ENCODE measurements around the gene HLA-A. TPM values are rescaled to one million over a fixed set of nuclear protein-coding genes. Genes with fewer than 3 reads are reported as not detected.

The HLA-A gene
- total RNA-seq, 1 donor from 2014 or later = 1,482 TPM

GRCh38 chr6:29941016-29941415 lies 1.3 kb upstream of the HLA-A start:
- peaks cover 47% of the 10 kb centered on the region for H3K4me1 Mint-ChIP-seq (ENCODE audit: low read depth)
- peak overlapping the region; percentile 95 for H3K4me3 Mint-ChIP-seq
- peaks cover 2% of the 10 kb centered on the region for H3K27me3 Mint-ChIP-seq (ENCODE audit: insufficient read depth)
- H3K27ac Mint-ChIP-seq = peak overlapping the region; percentile 98
- DNase-seq (ENCODE audit: low spot score) = no peak
- intact Hi-C loops (cut with micrococcal nuclease) = loop anchor here (5.0 kb wide), 3 partner anchors 36 to 219 kb away; partner anchors contain the start of gene HLA-F
- H3K9me3 Mint-ChIP-seq = no peaks in the 10 kb centered on the region
- H3K36me3 Mint-ChIP-seq (ENCODE audit: low read depth) = peaks cover 36% of the 10 kb centered on the region

DNA sequence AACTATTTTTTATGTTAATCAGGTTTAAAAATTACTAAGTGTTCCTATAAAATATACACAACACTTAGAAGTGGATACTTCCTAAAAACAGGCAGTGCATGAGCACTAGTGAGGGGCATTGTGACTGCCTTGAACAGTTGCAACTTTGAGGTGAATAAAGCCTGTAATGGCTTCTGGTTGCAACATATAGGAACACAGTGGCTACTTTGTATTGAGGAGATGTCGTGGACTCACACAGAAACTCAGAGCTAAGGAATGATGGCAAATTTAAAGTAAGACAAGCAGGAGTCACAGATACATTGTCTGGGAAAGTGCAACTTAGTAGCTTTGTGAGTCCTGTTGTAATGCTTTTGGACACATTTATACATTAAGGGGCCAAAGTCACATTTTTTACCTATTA lies 861 bp upstream of the HLA-A start:
- H3K27me3 Mint-ChIP-seq (ENCODE audit: insufficient read depth) = peaks cover 2% of the 10 kb centered on the region
- H3K27ac Mint-ChIP-seq = peak overlapping the region; percentile 98
- H3K9me3 Mint-ChIP-seq = no peaks in the 10 kb centered on the region
- intact Hi-C loops (cut with micrococcal nuclease) = loop anchor here (5.0 kb wide), 3 partner anchors 36 to 219 kb away; partner anchors contain the start of gene HLA-F
- peak overlapping the region; percentile 95 for H3K4me3 Mint-ChIP-seq
- H3K4me1 Mint-ChIP-seq (ENCODE audit: low read depth) = peaks cover 52% of the 10 kb centered on the region
- no peak for DNase-seq (ENCODE audit: low spot score)
- H3K36me3 Mint-ChIP-seq (ENCODE audit: low read depth) = peaks cover 41% of the 10 kb centered on the region

DNA sequence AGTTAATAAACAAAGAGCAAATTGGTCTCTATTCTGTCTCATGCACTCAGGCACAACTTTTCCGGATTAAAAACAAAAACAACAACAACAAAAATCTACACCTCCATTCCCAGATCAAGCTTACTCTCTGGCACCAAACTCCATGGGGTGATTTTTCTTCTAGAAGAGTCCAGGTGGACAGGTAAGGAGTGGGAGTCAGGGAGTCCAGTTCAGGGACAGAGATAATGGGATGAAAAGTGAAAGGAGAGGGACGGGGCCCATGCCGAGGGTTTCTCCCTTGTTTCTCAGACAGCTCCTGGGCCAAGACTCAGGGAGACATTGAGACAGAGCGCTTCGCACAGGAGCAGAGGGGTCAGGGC lies 437 bp upstream of the HLA-A start:
- peaks cover 56% of the 10 kb centered on the region for H3K4me1 Mint-ChIP-seq (ENCODE audit: low read depth)
- no peak for DNase-seq (ENCODE audit: low spot score)
- H3K36me3 Mint-ChIP-seq (ENCODE audit: low read depth) = peaks cover 45% of the 10 kb centered on the region
- no peaks in the 10 kb centered on the region for H3K9me3 Mint-ChIP-seq
- peak overlapping the region; percentile 98 for H3K27ac Mint-ChIP-seq
- intact Hi-C loops (cut with micrococcal nuclease) = loop anchor here (1.0 to 5.0 kb wide), 8 partner anchors 15 to 220 kb away; partner anchors contain the start of genes HLA-F and PPP1R11
- peak overlapping the region; percentile 95 for H3K4me3 Mint-ChIP-seq
- peaks cover under 1% of the 10 kb centered on the region for H3K27me3 Mint-ChIP-seq (ENCODE audit: insufficient read depth)

- intact Hi-C loops (cut with micrococcal nuclease) = loop anchor here (2.0 to 5.0 kb wide), 5 partner anchors 34 to 221 kb away; partner anchors contain the start of genes HLA-F and PPP1R11
- Mint-ChIP-seq H3K4me1 (ENCODE audit: low read depth) (peaks cover 58% of the 10 kb centered on the region), H3K9me3 (no peaks in the 10 kb centered on the region), H3K27ac (peak overlapping the region; percentile 84), H3K27me3 (ENCODE audit: insufficient read depth) (no peaks in the 10 kb centered on the region), H3K4me3 (peak overlapping the region; percentile 95), H3K36me3 (ENCODE audit: low read depth) (peaks cover 48% of the 10 kb centered on the region)
- DNase-seq (ENCODE audit: low spot score) = no peak
Measured at GRCh38 chr6:29943053-29943966, 978 bp downstream of the HLA-A start.

GRCh38 chr6:29945281-29945820 lies 3.0 kb downstream of the HLA-A start:
- intact Hi-C loops (cut with micrococcal nuclease) = no loop called here
- Mint-ChIP-seq H3K27me3 (ENCODE audit: insufficient read depth) (no peaks in the 10 kb centered on the region), H3K4me3 (peak overlapping the region; percentile 95), H3K9me3 (no peaks in the 10 kb centered on the region), H3K4me1 (ENCODE audit: low read depth) (peaks cover 53% of the 10 kb centered on the region), H3K27ac (peak overlapping the region; percentile 78), H3K36me3 (ENCODE audit: low read depth) (peaks cover 57% of the 10 kb centered on the region)
- no peak for DNase-seq (ENCODE audit: low spot score)

- intact Hi-C loops (cut with micrococcal nuclease) = no loop called here
Measured at GRCh38 chr6:29946223-29947076, 4.1 kb downstream of the HLA-A start.

DNA sequence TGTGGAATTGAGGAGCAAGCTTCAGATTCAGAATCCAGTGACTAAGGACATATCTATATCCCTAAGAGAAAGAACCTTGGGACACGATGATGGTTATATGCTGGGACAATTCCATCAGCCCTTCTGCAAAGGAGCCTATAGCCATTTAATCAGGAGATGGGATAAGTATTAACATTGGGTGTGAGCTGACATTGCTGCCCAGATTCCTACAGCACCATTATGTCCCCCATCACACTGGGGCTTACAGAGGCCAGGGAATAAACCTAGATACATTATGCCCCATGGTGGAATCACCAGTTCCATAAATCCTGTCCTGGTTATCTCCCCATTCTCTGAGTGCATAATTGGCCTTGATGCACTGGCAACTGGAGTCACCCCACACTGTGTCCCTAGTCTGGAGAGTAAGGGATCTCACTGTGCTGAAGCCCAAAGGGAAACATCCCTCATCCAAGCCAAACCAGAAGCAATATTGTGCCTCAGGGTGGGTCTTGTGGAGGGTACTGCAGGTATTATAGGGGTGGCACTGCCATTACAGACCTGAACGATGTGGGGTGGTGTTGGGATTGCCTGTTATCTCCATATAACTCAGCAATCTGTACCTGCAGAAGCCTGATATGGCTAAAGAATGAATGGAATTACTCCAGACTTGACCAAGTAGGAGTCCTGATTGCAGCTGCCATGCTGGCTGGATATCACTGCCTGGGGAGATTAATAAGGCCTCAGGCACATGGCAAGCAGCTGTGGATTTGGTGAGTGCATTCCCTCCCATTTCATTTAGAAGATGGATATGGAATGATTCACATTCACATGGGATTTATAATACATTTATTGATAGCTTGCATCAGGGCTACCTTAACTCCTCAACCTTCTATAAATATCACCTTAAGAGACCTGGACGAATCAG lies 5.0 kb downstream of the HLA-A start:
- intact Hi-C loops (cut with micrococcal nuclease) = no loop called here
- Mint-ChIP-seq H3K9me3 (no peaks in the 10 kb centered on the region), H3K4me3 (peak overlapping the region; percentile 95), H3K27ac (no peak overlapping the region), H3K4me1 (ENCODE audit: low read depth) (peaks cover 36% of the 10 kb centered on the region), H3K27me3 (ENCODE audit: insufficient read depth) (no peaks in the 10 kb centered on the region), H3K36me3 (ENCODE audit: low read depth) (peaks cover 56% of the 10 kb centered on the region)
- no peak for DNase-seq (ENCODE audit: low spot score)

More at GRCh38 chr6:29946223-29947076, 4.1 kb downstream of the HLA-A start:
- H3K4me1 Mint-ChIP-seq (ENCODE audit: low read depth) = peaks cover 42% of the 10 kb centered on the region
- peaks cover 57% of the 10 kb centered on the region for H3K36me3 Mint-ChIP-seq (ENCODE audit: low read depth)
- peak overlapping the region; percentile 78 for H3K27ac Mint-ChIP-seq
- no peak for DNase-seq (ENCODE audit: low spot score)
- H3K4me3 Mint-ChIP-seq = peak overlapping the region; percentile 95
- H3K9me3 Mint-ChIP-seq = no peaks in the 10 kb centered on the region
- H3K27me3 Mint-ChIP-seq (ENCODE audit: insufficient read depth) = no peaks in the 10 kb centered on the region

DNA sequence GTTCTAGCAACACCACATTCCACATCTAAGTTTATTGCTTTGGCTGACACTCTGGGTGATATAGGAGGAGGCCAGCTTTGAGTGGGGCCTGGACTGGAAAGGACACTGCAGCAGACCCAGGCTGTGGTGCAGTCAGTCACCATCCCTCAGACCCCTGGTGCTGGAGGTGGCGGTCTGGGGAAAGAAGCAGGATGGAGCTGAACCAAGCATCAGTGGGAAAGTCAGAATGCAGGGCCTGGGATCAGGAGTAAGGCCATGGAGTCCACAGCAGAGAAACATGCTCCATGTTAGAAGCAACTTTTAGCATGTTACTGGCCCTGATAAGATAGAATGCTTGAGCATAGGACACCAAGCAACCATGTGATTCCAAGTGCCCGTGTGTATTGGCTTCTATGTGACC lies 5.9 kb downstream of the HLA-A start:
- Mint-ChIP-seq H3K27ac (no peak overlapping the region), H3K36me3 (ENCODE audit: low read depth) (peaks cover 53% of the 10 kb centered on the region), H3K4me3 (no peak overlapping the region), H3K27me3 (ENCODE audit: insufficient read depth) (no peaks in the 10 kb centered on the region), H3K9me3 (no peaks in the 10 kb centered on the region), H3K4me1 (ENCODE audit: low read depth) (peaks cover 36% of the 10 kb centered on the region)
- intact Hi-C loops (cut with micrococcal nuclease) = no loop called here
- no peak for DNase-seq (ENCODE audit: low spot score)

DNA sequence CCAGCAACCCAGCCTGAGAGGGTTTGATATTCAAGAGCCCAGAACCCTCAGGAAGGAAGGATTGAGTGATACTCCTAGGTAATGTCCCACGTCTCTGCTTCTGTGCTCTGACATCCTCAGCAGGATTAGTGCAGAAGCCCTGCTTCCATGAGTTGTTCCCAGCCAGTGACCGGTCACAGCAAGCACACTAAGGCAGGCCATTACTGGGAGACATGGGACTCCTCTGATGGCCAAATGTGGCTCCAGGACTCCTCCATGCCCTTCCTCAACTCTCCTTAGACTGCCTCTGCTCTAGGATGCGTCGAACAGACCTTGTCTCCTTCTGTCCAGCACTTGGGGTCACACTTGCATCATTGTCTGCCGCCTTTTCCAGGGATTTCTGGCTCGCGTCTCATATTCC lies 7.6 kb downstream of the HLA-A start:
- Mint-ChIP-seq H3K4me3 (no peak overlapping the region), H3K27ac (no peak overlapping the region), H3K27me3 (ENCODE audit: insufficient read depth) (no peaks in the 10 kb centered on the region), H3K4me1 (ENCODE audit: low read depth) (peaks cover 25% of the 10 kb centered on the region), H3K9me3 (no peaks in the 10 kb centered on the region), H3K36me3 (ENCODE audit: low read depth) (peaks cover 36% of the 10 kb centered on the region)
- no peak for DNase-seq (ENCODE audit: low spot score)
- intact Hi-C loops (cut with micrococcal nuclease) = no loop called here

DNA sequence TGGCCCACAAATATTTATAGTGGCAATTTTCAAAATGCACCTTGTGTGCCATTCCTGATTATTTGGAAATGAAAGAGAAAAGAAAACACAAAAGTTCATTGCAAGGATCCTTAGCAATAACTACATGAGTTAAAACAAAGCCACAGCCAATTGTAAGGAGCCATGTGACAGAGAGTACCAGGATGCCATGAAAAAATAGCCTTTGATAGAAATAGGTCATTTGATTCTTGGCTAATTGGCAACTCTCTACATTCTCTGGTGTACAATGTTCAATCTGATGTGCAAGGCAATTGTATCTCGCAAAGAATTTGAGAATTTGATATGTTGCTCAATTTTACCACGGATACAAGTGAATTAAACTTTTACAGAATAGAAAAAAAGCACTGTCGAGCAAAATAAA lies 9.6 kb downstream of the HLA-A start:
- Mint-ChIP-seq H3K36me3 (ENCODE audit: low read depth) (peaks cover 17% of the 10 kb centered on the region), H3K27me3 (ENCODE audit: insufficient read depth) (peaks cover 2% of the 10 kb centered on the region), H3K27ac (no peak overlapping the region), H3K9me3 (no peaks in the 10 kb centered on the region), H3K4me1 (ENCODE audit: low read depth) (peaks cover 6% of the 10 kb centered on the region), H3K4me3 (no peak overlapping the region)
- intact Hi-C loops (cut with micrococcal nuclease) = no loop called here
- DNase-seq (ENCODE audit: low spot score) = no peak

DNA sequence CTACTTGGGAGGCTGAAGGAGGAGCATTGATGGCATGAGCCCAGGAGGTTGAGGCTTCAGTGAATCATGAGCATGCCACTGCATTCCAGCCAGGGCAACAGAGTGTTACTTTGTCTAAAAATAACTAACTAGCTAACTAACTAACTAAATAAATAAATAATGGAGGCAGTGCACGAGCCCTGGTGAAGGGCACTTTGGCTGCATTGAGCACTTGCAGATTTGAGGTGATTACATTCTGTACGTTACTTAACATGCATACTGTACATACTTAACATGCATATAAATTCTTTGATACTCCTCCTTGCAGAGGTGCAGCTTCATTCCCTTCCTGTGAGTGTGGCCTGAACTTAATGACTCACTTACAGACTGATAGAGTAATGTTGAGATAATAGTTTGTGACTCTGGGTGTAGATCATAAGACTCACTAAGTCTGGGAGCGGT lies 10.7 kb downstream of the HLA-A start:
- H3K4me1 Mint-ChIP-seq (ENCODE audit: low read depth) = peaks cover 4% of the 10 kb centered on the region
- intact Hi-C loops (cut with micrococcal nuclease) = no loop called here
- H3K36me3 Mint-ChIP-seq (ENCODE audit: low read depth) = peaks cover 12% of the 10 kb centered on the region
- DNase-seq (ENCODE audit: low spot score) = no peak
- H3K4me3 Mint-ChIP-seq = no peak overlapping the region
- peaks cover 2% of the 10 kb centered on the region for H3K27me3 Mint-ChIP-seq (ENCODE audit: insufficient read depth)
- H3K9me3 Mint-ChIP-seq = no peaks in the 10 kb centered on the region
- no peak overlapping the region for H3K27ac Mint-ChIP-seq

DNA sequence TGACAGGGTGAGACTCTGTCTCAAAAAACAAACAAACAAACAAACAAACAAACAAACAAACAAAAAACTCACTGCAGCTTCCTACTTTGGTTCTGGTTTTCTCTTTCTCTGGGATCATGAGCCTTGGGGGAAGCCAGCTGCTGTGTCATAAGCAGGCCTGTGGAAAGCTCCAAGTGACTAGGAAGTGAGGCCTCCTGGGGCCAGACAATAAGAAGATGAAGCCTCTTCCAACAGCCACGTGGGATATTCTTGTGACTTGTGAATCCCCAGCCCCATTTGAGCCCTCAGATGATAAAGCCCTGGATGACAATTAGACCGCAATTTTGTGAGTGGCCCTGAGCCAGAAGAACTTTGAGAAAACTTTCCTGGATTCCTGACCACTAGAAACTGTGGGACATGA lies 11.4 kb downstream of the HLA-A start:
- intact Hi-C loops (cut with micrococcal nuclease) = no loop called here
- Mint-ChIP-seq H3K4me3 (no peak overlapping the region), H3K9me3 (no peaks in the 10 kb centered on the region), H3K27ac (no peak overlapping the region), H3K36me3 (ENCODE audit: low read depth) (peaks cover 6% of the 10 kb centered on the region), H3K4me1 (ENCODE audit: low read depth) (peaks cover under 1% of the 10 kb centered on the region), H3K27me3 (ENCODE audit: insufficient read depth) (peaks cover 5% of the 10 kb centered on the region)
- DNase-seq (ENCODE audit: low spot score) = no peak
